ENCODE measurements around the gene FAM171A2. TPM values are rescaled to one million over a fixed set of nuclear protein-coding genes. Genes with fewer than 3 reads are reported as not detected.
A peak's percentile ranks its signal among the peaks of the same experiment; 100 is the strongest.

Gene FAM171A2
- total RNA-seq, 1 donor = 4.3 TPM

DNA sequence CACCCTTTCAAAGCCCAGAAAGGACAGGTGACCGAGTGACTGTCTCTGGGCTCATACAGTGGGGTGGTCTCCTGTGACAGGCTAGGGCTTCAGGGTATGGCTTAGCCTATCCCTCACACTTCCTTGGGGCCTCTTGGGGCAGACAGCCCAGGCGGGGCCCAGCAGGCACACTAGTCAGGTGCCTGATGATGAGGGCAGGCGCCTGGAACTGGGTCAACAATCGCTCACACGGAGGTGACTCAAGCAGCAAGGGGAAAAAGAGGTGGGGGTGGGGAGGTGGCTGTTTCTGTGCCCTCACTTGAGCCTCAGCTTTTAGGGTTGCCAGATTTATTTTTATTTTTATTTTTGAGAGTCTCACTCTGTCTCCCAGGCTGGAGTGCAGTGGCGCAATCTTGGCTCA is 25.0 kb downstream of the FAM171A2 start:
- Histone ChIP-seq H3K4me1 (ENCODE audit: insufficient read depth, low read length) (no peaks in the 10 kb centered on the region), H3K27ac (ENCODE audit: low read depth, low read length) (no peak overlapping the region), H3K79me2 (ENCODE audit: insufficient read depth, low read length) (no peaks in the 10 kb centered on the region), H3K36me3 (ENCODE audit: insufficient read depth, low read length) (no peaks in the 10 kb centered on the region), H4K20me1 (ENCODE audit: insufficient read depth, low read length) (no peaks in the 10 kb centered on the region), H2AFZ (ENCODE audit: low read length) (no peak overlapping the region), H3K27me3 (ENCODE audit: insufficient read depth, low read length) (peaks cover 6% of the 10 kb centered on the region), H3K4me3 (ENCODE audit: insufficient read depth, low read length) (no peak overlapping the region), H3K4me2 (ENCODE audit: insufficient read depth, low read length) (no peak overlapping the region), H3K9me3 (ENCODE audit: low read depth, low read length) (no peaks in the 10 kb centered on the region)
- TF ChIP-seq, protein P1, sequence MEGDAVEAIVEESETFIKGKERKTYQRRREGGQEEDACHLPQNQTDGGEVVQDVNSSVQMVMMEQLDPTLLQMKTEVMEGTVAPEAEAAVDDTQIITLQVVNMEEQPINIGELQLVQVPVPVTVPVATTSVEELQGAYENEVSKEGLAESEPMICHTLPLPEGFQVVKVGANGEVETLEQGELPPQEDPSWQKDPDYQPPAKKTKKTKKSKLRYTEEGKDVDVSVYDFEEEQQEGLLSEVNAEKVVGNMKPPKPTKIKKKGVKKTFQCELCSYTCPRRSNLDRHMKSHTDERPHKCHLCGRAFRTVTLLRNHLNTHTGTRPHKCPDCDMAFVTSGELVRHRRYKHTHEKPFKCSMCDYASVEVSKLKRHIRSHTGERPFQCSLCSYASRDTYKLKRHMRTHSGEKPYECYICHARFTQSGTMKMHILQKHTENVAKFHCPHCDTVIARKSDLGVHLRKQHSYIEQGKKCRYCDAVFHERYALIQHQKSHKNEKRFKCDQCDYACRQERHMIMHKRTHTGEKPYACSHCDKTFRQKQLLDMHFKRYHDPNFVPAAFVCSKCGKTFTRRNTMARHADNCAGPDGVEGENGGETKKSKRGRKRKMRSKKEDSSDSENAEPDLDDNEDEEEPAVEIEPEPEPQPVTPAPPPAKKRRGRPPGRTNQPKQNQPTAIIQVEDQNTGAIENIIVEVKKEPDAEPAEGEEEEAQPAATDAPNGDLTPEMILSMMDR (IDR thresholded peaks at IDR 0.05; ENCODE audit: extremely low read depth, low read depth, low read length) = no peak
- peak; percentile 41 for DNase-seq (ENCODE audit: insufficient read length, low spot score, missing footprints)

DNA sequence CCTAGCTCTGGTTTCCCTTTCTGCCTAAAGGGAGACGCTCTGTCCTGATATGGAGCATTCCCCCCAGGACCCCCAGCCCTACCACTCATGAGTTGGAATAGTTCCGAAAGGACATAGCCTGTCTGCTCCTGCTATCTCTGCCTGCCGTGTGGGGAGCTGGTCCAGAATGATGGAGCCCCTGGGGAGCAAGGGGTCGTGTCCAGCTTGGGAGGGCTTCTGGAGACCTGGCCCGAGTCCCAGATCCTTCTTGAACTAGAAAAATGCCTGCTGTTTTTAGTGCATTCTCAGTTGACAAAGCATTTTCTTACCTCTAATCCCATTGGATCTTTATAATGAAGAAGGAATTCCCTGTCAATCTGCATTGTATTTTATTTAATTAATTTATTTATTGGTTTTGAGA is 27.7 kb downstream of the FAM171A2 start:
- Histone ChIP-seq H3K9me3 (ENCODE audit: low read depth, low read length) (no peaks in the 10 kb centered on the region), H3K27ac (ENCODE audit: low read depth, low read length) (no peak overlapping the region), H3K36me3 (ENCODE audit: insufficient read depth, low read length) (no peaks in the 10 kb centered on the region), H2AFZ (ENCODE audit: low read length) (no peak overlapping the region), H3K79me2 (ENCODE audit: insufficient read depth, low read length) (no peaks in the 10 kb centered on the region), H3K27me3 (ENCODE audit: insufficient read depth, low read length) (peaks cover 6% of the 10 kb centered on the region), H3K4me1 (ENCODE audit: insufficient read depth, low read length) (no peaks in the 10 kb centered on the region), H3K4me2 (ENCODE audit: insufficient read depth, low read length) (no peak overlapping the region), H3K4me3 (ENCODE audit: insufficient read depth, low read length) (no peak overlapping the region), H4K20me1 (ENCODE audit: insufficient read depth, low read length) (no peaks in the 10 kb centered on the region)
- DNase-seq (ENCODE audit: insufficient read length, low spot score, missing footprints) = peak; percentile 10
- TF ChIP-seq, protein P1 (IDR thresholded peaks at IDR 0.05; ENCODE audit: extremely low read depth, low read depth, low read length) = no peak

- Histone ChIP-seq H3K4me3 (ENCODE audit: insufficient read depth, low read length) (no peak overlapping the region), H3K9me3 (ENCODE audit: low read depth, low read length) (no peaks in the 10 kb centered on the region), H3K79me2 (ENCODE audit: insufficient read depth, low read length) (no peaks in the 10 kb centered on the region), H3K36me3 (ENCODE audit: insufficient read depth, low read length) (no peaks in the 10 kb centered on the region), H2AFZ (ENCODE audit: low read length) (no peak overlapping the region), H4K20me1 (ENCODE audit: insufficient read depth, low read length) (no peaks in the 10 kb centered on the region), H3K27me3 (ENCODE audit: insufficient read depth, low read length) (peaks cover 6% of the 10 kb centered on the region), H3K4me2 (ENCODE audit: insufficient read depth, low read length) (no peak overlapping the region), H3K27ac (ENCODE audit: low read depth, low read length) (no peak overlapping the region), H3K4me1 (ENCODE audit: insufficient read depth, low read length) (no peaks in the 10 kb centered on the region)
- DNase-seq (ENCODE audit: insufficient read length, low spot score, missing footprints) = no peak
- TF ChIP-seq, protein P1 (IDR thresholded peaks at IDR 0.05; ENCODE audit: extremely low read depth, low read depth, low read length) = no peak
These were observed 28.1 kb downstream of the FAM171A2 start for GRCh38 chr17:44335564-44335963.

- DNase-seq (ENCODE audit: insufficient read length, low spot score, missing footprints) = no peak
- Histone ChIP-seq H3K27me3 (ENCODE audit: insufficient read depth, low read length) (peaks cover 6% of the 10 kb centered on the region), H3K4me1 (ENCODE audit: insufficient read depth, low read length) (no peaks in the 10 kb centered on the region), H3K4me2 (ENCODE audit: insufficient read depth, low read length) (no peak overlapping the region), H2AFZ (ENCODE audit: low read length) (no peak overlapping the region), H3K4me3 (ENCODE audit: insufficient read depth, low read length) (no peak overlapping the region), H3K27ac (ENCODE audit: low read depth, low read length) (no peak overlapping the region), H3K36me3 (ENCODE audit: insufficient read depth, low read length) (no peaks in the 10 kb centered on the region), H4K20me1 (ENCODE audit: insufficient read depth, low read length) (no peaks in the 10 kb centered on the region), H3K9me3 (ENCODE audit: low read depth, low read length) (no peaks in the 10 kb centered on the region), H3K79me2 (ENCODE audit: insufficient read depth, low read length) (no peaks in the 10 kb centered on the region)
- TF ChIP-seq, protein P1 (IDR thresholded peaks at IDR 0.05; ENCODE audit: extremely low read depth, low read depth, low read length) = no peak
These were observed 28.9 kb downstream of the FAM171A2 start for GRCh38 chr17:44334727-44335126.
